Natural killer cell (primary cell): ENCODE data around the gene KLK12. TPM values are rescaled to one million over a fixed set of nuclear protein-coding genes. Genes with fewer than 3 reads are reported as not detected.

Experiments used
- ATAC-seq, 3 donors: fragments of 150-1000 bp in 2 of 3; fragments of 200-7000 bp in 1 of 3; cut with Tn5 transposase; 1 replicate in 1 of 3; 2 replicates in 2 of 3; pipeline ENCODE4 v1.10.0; 2021; ENCODE audit warnings: mild to moderate bottlenecking in 2 of 3, moderate library complexity in 2 of 3
- DNase-seq, 2 donors: peaks; one replicate each; pipeline versions ENCODE4 v3.0.0 to v3.0.0-alpha.2; 2013 to 2021; ENCODE audit warnings: mixed read lengths in 1 of 2
- H3K27ac ChIP-seq: one replicate; pipeline ENCODE4 v1.5.1; 2013; ENCODE audit warnings: mild to moderate bottlenecking, low read length
- H3K27me3 ChIP-seq: one replicate; pipeline ENCODE4 v1.6.1; 2013; ENCODE audit warnings: low read length; ENCODE audit not compliant: control insufficient read depth, insufficient read depth
- H3K36me3 ChIP-seq: one replicate; pipeline ENCODE4 v1.6.1; 2013; ENCODE audit warnings: low read length; ENCODE audit not compliant: control insufficient read depth, insufficient read depth
- H3K4me1 ChIP-seq: one replicate; pipeline ENCODE4 v1.6.1; 2013; ENCODE audit warnings: low read length; ENCODE audit not compliant: control insufficient read depth, insufficient read depth
- H3K4me3 ChIP-seq: one replicate; pipeline ENCODE4 v1.5.1; 2013; ENCODE audit warnings: low read length
- H3K9me3 ChIP-seq: one replicate; pipeline ENCODE4 v1.6.1; 2013; ENCODE audit warnings: low read length; ENCODE audit not compliant: control insufficient read depth, insufficient read depth
- H3K27ac Mint-ChIP-seq, 2 donors: one replicate each; pipeline ENCODE4 v1.8.0; 2022; ENCODE audit warnings: mild to moderate bottlenecking in 2 of 2, mixed read lengths in 2 of 2, moderate library complexity in 1 of 2
- H3K27me3 Mint-ChIP-seq, 2 donors: one replicate each; pipeline ENCODE4 v1.8.0; 2022; ENCODE audit warnings: low read depth in 2 of 2, mixed read lengths in 2 of 2
- H3K36me3 Mint-ChIP-seq: one replicate; pipeline ENCODE4 v1.8.0; 2022; ENCODE audit warnings: mixed read lengths
- H3K4me1 Mint-ChIP-seq, 2 donors: one replicate each; pipeline ENCODE4 v1.8.0; 2022; ENCODE audit warnings: mixed read lengths in 2 of 2
- H3K4me3 Mint-ChIP-seq: one replicate; pipeline ENCODE4 v1.8.0; 2022; ENCODE audit warnings: mild to moderate bottlenecking, moderate library complexity, mixed read lengths
- H3K9me3 Mint-ChIP-seq, 2 donors: one replicate each; pipeline ENCODE4 v1.8.0; 2022; ENCODE audit warnings: mixed read lengths in 2 of 2
- CTCF ChIP-seq: fragments of 200-600 bp; IDR thresholded peaks from one replicate; pipeline ENCODE4 v1.8.0; 2022; ENCODE audit warnings: antibody characterized with exemption
- WGBS: methylation state at CpG from one replicate; pipeline ENCODE4 v1.1.7; 2013; ENCODE audit warnings: missing lambda C conversion rate; ENCODE audit not compliant: insufficient coverage; 5-methylcytosine and 5-hydroxymethylcytosine counted together
- intact Hi-C: fragments of 100-400 bp; cut with micrococcal nuclease; formaldehyde crosslinking; loops from one replicate; pipeline ENCODE4 v1.14.2; 2022
- total RNA-seq, 4 donors: library from RNA; stranded (reverse); fragments of 120-200 nt in 1 of 4; gene quantifications; one replicate each; pipeline versions ENCODE4 v1.2.3 to v1.2.4, GENCODE V29; 2013 to 2022

KLK12 gene
- total RNA-seq, 3 donors from 2014 or later (not counting 1 experiment from before 2014, with no cell fraction given): not detected

- H3K4me3 ChIP-seq: no peak overlapping the region
- Mint-ChIP-seq H3K9me3 (no peaks in the 10 kb centered on the region), H3K4me3 (no peak overlapping the region), H3K27me3 (peaks cover 8 to 29% of the 10 kb centered on the region in 2 donors), H3K27ac (no peak overlapping the region), H3K36me3 (no peaks in the 10 kb centered on the region), H3K4me1 (peaks cover 6 to 10% of the 10 kb centered on the region in 2 donors)
- 75% methylated on average over 10 of the region's 11 CpGs for WGBS
- H3K9me3 ChIP-seq: no peaks in the 10 kb centered on the region
- no peak overlapping the region for H3K27ac ChIP-seq
- peaks cover 13% of the 10 kb centered on the region for H3K27me3 ChIP-seq
- DNase-seq: no peak
- no peak for TF ChIP-seq CTCF
- peaks cover 10% of the 10 kb centered on the region for H3K4me1 ChIP-seq
- H3K36me3 ChIP-seq: no peaks in the 10 kb centered on the region
- ATAC-seq: no peak
- intact Hi-C loops: loop anchor here (5.0 kb wide), 1 partner anchor 68 kb away; no protein-coding TSS in a partner anchor
These were observed 10.9 kb downstream of the KLK12 start for GRCh38 chr19:51023946-51024345.

- H3K4me1 ChIP-seq: peaks cover 18% of the 10 kb centered on the region
- H3K36me3 ChIP-seq: no peaks in the 10 kb centered on the region
- no peak for DNase-seq
- H3K27me3 ChIP-seq: peaks cover 14% of the 10 kb centered on the region
- no peak overlapping the region for H3K27ac ChIP-seq
- Mint-ChIP-seq H3K27me3 (peaks cover 21 to 36% of the 10 kb centered on the region in 2 donors), H3K27ac (no peak overlapping the region), H3K9me3 (no peaks in the 10 kb centered on the region), H3K36me3 (no peaks in the 10 kb centered on the region), H3K4me1 (peaks cover 10 to 18% of the 10 kb centered on the region in 2 donors), H3K4me3 (no peak overlapping the region)
- no peak for TF ChIP-seq CTCF
- 72% methylated on average over 14 of the region's 14 CpGs for WGBS
- H3K4me3 ChIP-seq: no peak overlapping the region
- intact Hi-C loops: loop anchor here (5.0 kb wide), 1 partner anchor 70 kb away; no protein-coding TSS in a partner anchor
- ATAC-seq: no peak
- no peaks in the 10 kb centered on the region for H3K9me3 ChIP-seq
These were observed 12.3 kb downstream of the KLK12 start for GRCh38 chr19:51022526-51022925.

GRCh38 chr19:51020988-51021651 is 13.7 kb downstream of the KLK12 start:
- Mint-ChIP-seq H3K4me1 (peaks cover 17 to 23% of the 10 kb centered on the region in 2 donors), H3K27me3 (peaks cover 30 to 37% of the 10 kb centered on the region in 2 donors), H3K4me3 (no peak overlapping the region), H3K27ac (no peak overlapping the region), H3K9me3 (no peaks in the 10 kb centered on the region), H3K36me3 (no peaks in the 10 kb centered on the region)
- peak; percentile 48 for TF ChIP-seq CTCF
- WGBS: 67% methylated on average over 6 of the region's 7 CpGs
- Histone ChIP-seq H3K36me3 (no peaks in the 10 kb centered on the region), H3K9me3 (no peaks in the 10 kb centered on the region), H3K27ac (no peak overlapping the region), H3K27me3 (peaks cover 26% of the 10 kb centered on the region), H3K4me3 (no peak overlapping the region), H3K4me1 (peaks cover 28% of the 10 kb centered on the region)
- DNase-seq (peak in 1 of 2 donors; percentile 50), ATAC-seq (peak in 2 of 3 donors; percentile 24 to 37)
- intact Hi-C loops: loop anchor here (1.0 to 5.0 kb wide), 2 partner anchors 71 to 148 kb away; no protein-coding TSS in a partner anchor
